Endothelial cell of umbilical vein (primary cell): ENCODE data around the gene BPGM. TPM values are rescaled to one million over a fixed set of nuclear protein-coding genes. Genes with fewer than 3 reads are reported as not detected.

Experiments
- BruUV-seq: library from RNA; stranded (reverse); fragments of 400-500 nt; replicated peaks from 2 replicates; lab custom pipeline; 2021; lab: Mats Ljungman, UMichigan
- CTCF ChIA-PET: fragments of 300-600, 350-600 bp; sonication (Branson Sonifier 250); formaldehyde crosslinking; loops from one replicate; lab custom pipeline; 2021; ENCODE audit warnings: antibody characterized with exemption, inconsistent platforms; lab: Charles Lee
- POLR2A ChIA-PET: fragments of 300-600, 350-600 bp; sonication (Branson Sonifier 250); formaldehyde crosslinking; loops from one replicate; lab custom pipeline; 2021; ENCODE audit warnings: antibody characterized with exemption, inconsistent platforms; lab: Charles Lee
- DNase-seq: peaks from one replicate; pipeline ENCODE4 v3.0.0-alpha.2; 2011; ENCODE audit warnings: low read depth, low spot score
- FAIRE-seq: peaks from 2 replicates; lab custom pipeline; 2011; peaks lifted over from hg19 to GRCh38; lab: Jason Lieb, UNC
- H2AFZ ChIP-seq: 2 replicates; pipeline ENCODE4 v1.6.0; 2012; ENCODE audit warnings: low read depth, low read length, control low read depth, inconsistent platforms
- H3K27ac ChIP-seq: 2 replicates; pipeline ENCODE4 v1.5.1; 2011; ENCODE audit warnings: low read depth, mild to moderate bottlenecking, control low read depth, low read length, moderate library complexity; ENCODE audit not compliant: insufficient read depth
- H3K27me3 ChIP-seq, 2 experiments: 2 replicates each; pipeline versions ENCODE4 v1.6.0 to v1.6.1; 2011; ENCODE audit warnings: low read length in 2 of 2, mixed read lengths in 1 of 2; ENCODE audit not compliant: control insufficient read depth in 2 of 2, insufficient read depth in 2 of 2
- H3K36me3 ChIP-seq, 2 experiments: 2 replicates in 1 of 2; 3 replicates in 1 of 2; pipeline ENCODE4 v1.5.1; 2011; ENCODE audit warnings: low read length in 2 of 2, mild to moderate bottlenecking in 1 of 2, moderate library complexity in 1 of 2; ENCODE audit not compliant: control insufficient read depth in 2 of 2, insufficient read depth in 2 of 2; ENCODE audit errors: extremely low read depth in 1 of 2
- H3K4me1 ChIP-seq: 3 replicates; pipeline ENCODE4 v1.5.1; 2011; ENCODE audit warnings: mild to moderate bottlenecking, low read length; ENCODE audit not compliant: control insufficient read depth, insufficient read depth; ENCODE audit errors: extremely low read depth
- H3K4me2 ChIP-seq: 2 replicates; pipeline ENCODE4 v1.6.1; 2011; ENCODE audit warnings: low read length, control low read depth, mixed read lengths; ENCODE audit not compliant: insufficient read depth
- H3K4me3 ChIP-seq, 3 experiments: fragments of 200-600 bp in 1 of 3; sonication (generic), shearing (Covaris generic) in 1 of 3; replicated peaks in 1 of 3; 2 replicates each; pipeline ENCODE4 v1.5.1; 2011 to 2016; ENCODE audit warnings: control low read depth in 3 of 3, low read length in 3 of 3, mild to moderate bottlenecking in 2 of 3, inconsistent platforms in 1 of 3, low read depth in 1 of 3, moderate library complexity in 1 of 3; ENCODE audit not compliant: insufficient read depth in 1 of 3
- H3K79me2 ChIP-seq: 2 replicates; pipeline ENCODE4 v1.6.0; 2012; ENCODE audit warnings: low read length, inconsistent platforms; ENCODE audit not compliant: control insufficient read depth, insufficient read depth
- H3K9ac ChIP-seq: replicated peaks from 2 replicates; pipeline ENCODE3; 2011; ENCODE audit warnings: low read length, control low read depth; ENCODE audit not compliant: insufficient read depth; ENCODE audit errors: extremely low read depth
- H3K9me1 ChIP-seq: replicated peaks from 3 replicates; pipeline ENCODE4 v1.6.0; 2011; ENCODE audit warnings: mild to moderate bottlenecking, low read length; ENCODE audit not compliant: control insufficient read depth, insufficient read depth; ENCODE audit errors: extremely low read depth
- H3K9me3 ChIP-seq: replicated peaks from 2 replicates; pipeline ENCODE4 v1.5.1; 2012; ENCODE audit warnings: low read length, inconsistent platforms; ENCODE audit not compliant: control insufficient read depth, insufficient read depth
- H4K20me1 ChIP-seq: replicated peaks from 2 replicates; pipeline ENCODE3; 2011; ENCODE audit warnings: mild to moderate bottlenecking, low read length; ENCODE audit not compliant: control insufficient read depth, insufficient read depth; ENCODE audit errors: extremely low read depth
- EZH2 ChIP-seq: IDR thresholded peaks from 2 replicates; pipeline ENCODE4 v1.6.1; 2012; ENCODE audit warnings: borderline replicate concordance, low read depth, mild to moderate bottlenecking, moderate library complexity, low read length, inconsistent platforms; ENCODE audit not compliant: severe bottlenecking
- GATA2 ChIP-seq: IDR thresholded peaks from 2 replicates; pipeline ENCODE4 v1.7.0; 2011; ENCODE audit warnings: low read depth, mild to moderate bottlenecking, moderate library complexity, mixed read lengths, low read length; ENCODE audit not compliant: insufficient read length, insufficient read depth
- MYC ChIP-seq: IDR thresholded peaks from one replicate; pipeline ENCODE4 v1.6.1; 2011; ENCODE audit warnings: mild to moderate bottlenecking, low read depth, low read length
- POLR2A ChIP-seq: IDR thresholded peaks from 2 replicates; pipeline ENCODE4 v1.6.1; 2012; ENCODE audit warnings: low read depth, mild to moderate bottlenecking, control low read depth, low read length
- POLR2AphosphoS5 ChIP-seq: IDR thresholded peaks from 2 replicates; pipeline ENCODE4 v1.6.1; 2012; ENCODE audit warnings: low read depth, mild to moderate bottlenecking, control low read depth, low read length, moderate library complexity; ENCODE audit not compliant: insufficient read depth
- dilution Hi-C: fragments of 300-500 bp; cut with MboI; formaldehyde crosslinking; loops from one replicate; pipeline ENCODE4 v1.15.0; 2019; ENCODE audit warnings: low sequenced_read_pairs; ENCODE audit not compliant: extremely low pct_ligation_motif_present
- intact Hi-C: fragments of 100-400 bp; cut with micrococcal nuclease; formaldehyde crosslinking; loops from one replicate; pipeline ENCODE4 v1.10.0; 2022
- polyA plus RNA-seq, 4 experiments: library from polyadenylated mRNA; depleted of rRNA in 3 of 4; stranded (reverse) in 3 of 4; unstranded in 1 of 4; fragments of >200 nt; gene quantifications; 2 replicates each; pipeline versions ENCODE4 v1.2.1 to v1.2.3, GENCODE V29; 2011 to 2012; ENCODE audit warnings: missing spikeins in 1 of 4
- total RNA-seq: library from RNA; stranded (reverse); gene quantifications from 2 replicates; pipeline ENCODE4 v1.2.3, GENCODE V29; 2021
- TF ChIP-seq, protein P1 (sequence below), 2 donors: IDR thresholded peaks; 1 replicate in 1 of 2; 2 replicates in 1 of 2; pipeline ENCODE4 v1.5.1; 2011; ENCODE audit warnings: low read length in 2 of 2, mild to moderate bottlenecking in 2 of 2, moderate library complexity in 2 of 2, control low read depth in 1 of 2, inconsistent platforms in 1 of 2, low read depth in 1 of 2; ENCODE audit not compliant: insufficient read depth in 1 of 2; ENCODE audit errors: extremely low read depth in 1 of 2
- TF ChIP-seq, protein P2 (sequence below): IDR thresholded peaks from 2 replicates; pipeline ENCODE4 v1.6.1; 2011; ENCODE audit not compliant: insufficient read depth, insufficient read length

BPGM gene
- total and polyA plus RNA-seq, 2 donors (not counting 3 experiments of a cell fraction or from before 2014, with no cell fraction given): 24.2 to 28.3 TPM

DNA sequence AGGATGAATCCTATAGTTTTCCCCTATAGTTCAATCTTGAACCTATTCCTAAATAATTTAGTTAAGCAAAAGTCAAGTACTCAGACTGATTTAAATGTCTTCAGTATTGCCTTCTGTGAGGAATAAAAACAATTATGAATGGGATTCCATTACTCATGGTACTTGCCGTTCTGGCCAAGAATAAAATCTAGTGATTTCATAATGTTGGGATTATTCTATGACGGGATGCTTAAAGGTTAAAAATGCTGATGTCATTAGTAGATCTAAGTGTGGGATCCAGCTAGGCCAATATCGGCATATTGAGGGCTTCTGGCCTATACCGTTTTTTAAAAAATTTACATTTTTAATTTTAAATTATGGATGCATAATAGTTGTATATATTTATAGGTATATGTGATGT, 5.3 kb downstream of the BPGM start:
- H3K4me1 ChIP-seq: peaks cover 5% of the 10 kb centered on the region
- no peaks in the 10 kb centered on the region for H3K36me3 ChIP-seq
- dilution Hi-C loops (no loop called here), intact Hi-C loops (no loop called here)
- H2AFZ ChIP-seq: no peak overlapping the region
- BruUV-seq: no TSS peak
- H3K9ac ChIP-seq: no peak overlapping the region
- TF ChIP-seq POLR2AphosphoS5 (no peak), EZH2 (no peak), MYC (no peak), GATA2 (no peak), POLR2A (no peak)
- TF ChIP-seq, protein P1, sequence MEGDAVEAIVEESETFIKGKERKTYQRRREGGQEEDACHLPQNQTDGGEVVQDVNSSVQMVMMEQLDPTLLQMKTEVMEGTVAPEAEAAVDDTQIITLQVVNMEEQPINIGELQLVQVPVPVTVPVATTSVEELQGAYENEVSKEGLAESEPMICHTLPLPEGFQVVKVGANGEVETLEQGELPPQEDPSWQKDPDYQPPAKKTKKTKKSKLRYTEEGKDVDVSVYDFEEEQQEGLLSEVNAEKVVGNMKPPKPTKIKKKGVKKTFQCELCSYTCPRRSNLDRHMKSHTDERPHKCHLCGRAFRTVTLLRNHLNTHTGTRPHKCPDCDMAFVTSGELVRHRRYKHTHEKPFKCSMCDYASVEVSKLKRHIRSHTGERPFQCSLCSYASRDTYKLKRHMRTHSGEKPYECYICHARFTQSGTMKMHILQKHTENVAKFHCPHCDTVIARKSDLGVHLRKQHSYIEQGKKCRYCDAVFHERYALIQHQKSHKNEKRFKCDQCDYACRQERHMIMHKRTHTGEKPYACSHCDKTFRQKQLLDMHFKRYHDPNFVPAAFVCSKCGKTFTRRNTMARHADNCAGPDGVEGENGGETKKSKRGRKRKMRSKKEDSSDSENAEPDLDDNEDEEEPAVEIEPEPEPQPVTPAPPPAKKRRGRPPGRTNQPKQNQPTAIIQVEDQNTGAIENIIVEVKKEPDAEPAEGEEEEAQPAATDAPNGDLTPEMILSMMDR (IDR thresholded peaks at IDR 0.05; ENCODE audit: extremely low read depth in 1 of 2, insufficient read depth in 1 of 2, low read depth in 1 of 2, low read length in 2 of 2): no peak
- TF ChIP-seq, protein P2, sequence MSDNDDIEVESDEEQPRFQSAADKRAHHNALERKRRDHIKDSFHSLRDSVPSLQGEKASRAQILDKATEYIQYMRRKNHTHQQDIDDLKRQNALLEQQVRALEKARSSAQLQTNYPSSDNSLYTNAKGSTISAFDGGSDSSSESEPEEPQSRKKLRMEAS: no peak
- DNase-seq (no peak), FAIRE-seq (no peak)
- no peaks in the 10 kb centered on the region for H4K20me1 ChIP-seq
- H3K79me2 ChIP-seq: peaks cover 92% of the 10 kb centered on the region
- no peak overlapping the region for H3K4me3 ChIP-seq
- no peak overlapping the region for H3K4me2 ChIP-seq
- H3K27ac ChIP-seq: no peak overlapping the region
- H3K27me3 ChIP-seq: no peaks in the 10 kb centered on the region
- H3K9me3 ChIP-seq: no peaks in the 10 kb centered on the region
- ChIA-PET POLR2A (no interaction called here), CTCF (no interaction called here)
- H3K9me1 ChIP-seq: no peaks in the 10 kb centered on the region
